Vagina (tissue), 2 donors: ENCODE data around the gene LHX2. TPM values are rescaled to one million over a fixed set of nuclear protein-coding genes. Genes with fewer than 3 reads are reported as not detected.

Experiments used
- DNase-seq, 2 donors: peaks; one replicate each; pipeline ENCODE4 v3.0.0-alpha.2; 2017; ENCODE audit errors: extremely low spot score in 2 of 2
- H3K27ac ChIP-seq: fragments of 200-600 bp; sonication (generic); one replicate; pipeline ENCODE4 v1.5.1; 2019
- H3K27me3 ChIP-seq: fragments of 200-600 bp; sonication (generic); one replicate; pipeline ENCODE4 v1.5.1; 2019
- H3K36me3 ChIP-seq, 2 donors: fragments of 200-600 bp; sonication (generic); one replicate each; pipeline ENCODE4 v1.5.1; 2017 to 2019
- H3K4me1 ChIP-seq: fragments of 200-600 bp; sonication (generic); one replicate; pipeline ENCODE4 v1.5.1; 2019
- H3K4me3 ChIP-seq, 2 donors: fragments of 200-600 bp; sonication (generic); 1 replicate in 1 of 2; 2 replicates in 1 of 2; pipeline ENCODE4 v1.5.1; 2016 to 2019
- H3K9me3 ChIP-seq: fragments of 200-600 bp; sonication (generic); one replicate; pipeline ENCODE4 v1.5.1; 2019
- POLR2A ChIP-seq, 2 donors: fragments of 450-650 bp; IDR thresholded peaks; one replicate each; pipeline ENCODE4 v1.6.1; 2017; ENCODE audit warnings: antibody characterized with exemption in 2 of 2, mild to moderate bottlenecking in 2 of 2, moderate library complexity in 2 of 2
- POLR2AphosphoS5 ChIP-seq, 2 donors: sonication (generic); formaldehyde crosslinking; IDR thresholded peaks; one replicate each; pipeline ENCODE4 v1.9.0; 2017; ENCODE audit warnings: antibody characterized with exemption in 2 of 2, mild to moderate bottlenecking in 2 of 2, low read depth in 1 of 2; ENCODE audit not compliant: insufficient read depth in 1 of 2
- intact Hi-C: fragments of 100-400 bp; cut with DNase I; formaldehyde crosslinking; loops from one replicate; pipeline ENCODE4 v1.15.1; 2023
- total RNA-seq: library from RNA; depleted of rRNA; stranded (reverse); fragments of >200 nt; gene quantifications from one replicate; pipeline ENCODE4 v1.2.3, GENCODE V29; 2016
- TF ChIP-seq, protein P1 (sequence below), 3 experiments: fragments of 450-650 bp in 2 of 3; fragments of 200-600 bp in 1 of 3; sonication (generic) in 1 of 3; IDR thresholded peaks; one replicate each; pipeline ENCODE4 v1.5.1; 2017 to 2019; ENCODE audit warnings: antibody characterized with exemption in 3 of 3, mild to moderate bottlenecking in 2 of 3, moderate library complexity in 2 of 3

Gene LHX2
- total RNA-seq, result not detected

GRCh38 chr9:124011460-124012301, at the start of gene LHX2:
LHX2 (plus strand) TSS chr9:124011768; CDS start chr9:124012349, 581 bp downstream.
- Histone ChIP-seq H3K27me3 (peaks cover 37% of the 10 kb centered on the region), H3K27ac (no peak within 1 kb of the TSS), H3K36me3 (no peaks in the 10 kb centered on the region), H3K9me3 (no peaks in the 10 kb centered on the region), H3K4me3 (peak within 1 kb of the TSS; percentile 9 to 37), H3K4me1 (peaks cover 55% of the 10 kb centered on the region)
- intact Hi-C loops, result no loop called here
- TF ChIP-seq, protein P1, sequence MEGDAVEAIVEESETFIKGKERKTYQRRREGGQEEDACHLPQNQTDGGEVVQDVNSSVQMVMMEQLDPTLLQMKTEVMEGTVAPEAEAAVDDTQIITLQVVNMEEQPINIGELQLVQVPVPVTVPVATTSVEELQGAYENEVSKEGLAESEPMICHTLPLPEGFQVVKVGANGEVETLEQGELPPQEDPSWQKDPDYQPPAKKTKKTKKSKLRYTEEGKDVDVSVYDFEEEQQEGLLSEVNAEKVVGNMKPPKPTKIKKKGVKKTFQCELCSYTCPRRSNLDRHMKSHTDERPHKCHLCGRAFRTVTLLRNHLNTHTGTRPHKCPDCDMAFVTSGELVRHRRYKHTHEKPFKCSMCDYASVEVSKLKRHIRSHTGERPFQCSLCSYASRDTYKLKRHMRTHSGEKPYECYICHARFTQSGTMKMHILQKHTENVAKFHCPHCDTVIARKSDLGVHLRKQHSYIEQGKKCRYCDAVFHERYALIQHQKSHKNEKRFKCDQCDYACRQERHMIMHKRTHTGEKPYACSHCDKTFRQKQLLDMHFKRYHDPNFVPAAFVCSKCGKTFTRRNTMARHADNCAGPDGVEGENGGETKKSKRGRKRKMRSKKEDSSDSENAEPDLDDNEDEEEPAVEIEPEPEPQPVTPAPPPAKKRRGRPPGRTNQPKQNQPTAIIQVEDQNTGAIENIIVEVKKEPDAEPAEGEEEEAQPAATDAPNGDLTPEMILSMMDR (IDR thresholded peaks at IDR 0.05), result no peak
- TF ChIP-seq POLR2AphosphoS5 (IDR thresholded peaks at IDR 0.05; ENCODE audit: insufficient read depth in 1 of 2, low read depth in 1 of 2) (no peak), POLR2A (IDR thresholded peaks at IDR 0.05) (no peak)
- DNase-seq, result no peak

DNA sequence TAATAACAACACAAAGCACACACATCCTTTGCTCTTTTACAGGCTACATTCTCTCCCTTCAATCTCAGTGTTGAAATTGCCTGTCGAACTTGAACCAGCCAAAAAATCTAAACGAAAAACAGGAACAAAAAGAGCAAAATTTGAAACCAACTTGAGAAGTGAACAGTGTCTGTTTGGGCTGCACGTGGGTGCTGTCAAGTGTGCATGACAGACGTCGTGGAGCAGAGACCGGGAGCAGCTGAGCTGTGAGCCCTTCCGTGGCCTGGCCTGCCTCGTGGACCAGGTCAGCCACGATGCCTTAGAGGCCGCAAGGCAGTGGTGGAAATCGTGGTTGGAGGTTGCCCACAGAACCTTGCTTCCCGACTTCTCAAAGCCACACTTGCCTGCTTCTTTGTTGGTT, 46.8 kb upstream of the LHX2 start:
- DNase-seq, result no peak
- Histone ChIP-seq H3K36me3 (no peaks in the 10 kb centered on the region), H3K4me3 (no peak overlapping the region), H3K27me3 (no peaks in the 10 kb centered on the region), H3K4me1 (no peaks in the 10 kb centered on the region), H3K9me3 (no peaks in the 10 kb centered on the region), H3K27ac (no peak overlapping the region)
- TF ChIP-seq POLR2AphosphoS5 (IDR thresholded peaks at IDR 0.05; ENCODE audit: insufficient read depth in 1 of 2, low read depth in 1 of 2) (no peak), POLR2A (IDR thresholded peaks at IDR 0.05) (no peak)
- TF ChIP-seq, protein P1 (IDR thresholded peaks at IDR 0.05), result no peak
- intact Hi-C loops, result no loop called here

DNA sequence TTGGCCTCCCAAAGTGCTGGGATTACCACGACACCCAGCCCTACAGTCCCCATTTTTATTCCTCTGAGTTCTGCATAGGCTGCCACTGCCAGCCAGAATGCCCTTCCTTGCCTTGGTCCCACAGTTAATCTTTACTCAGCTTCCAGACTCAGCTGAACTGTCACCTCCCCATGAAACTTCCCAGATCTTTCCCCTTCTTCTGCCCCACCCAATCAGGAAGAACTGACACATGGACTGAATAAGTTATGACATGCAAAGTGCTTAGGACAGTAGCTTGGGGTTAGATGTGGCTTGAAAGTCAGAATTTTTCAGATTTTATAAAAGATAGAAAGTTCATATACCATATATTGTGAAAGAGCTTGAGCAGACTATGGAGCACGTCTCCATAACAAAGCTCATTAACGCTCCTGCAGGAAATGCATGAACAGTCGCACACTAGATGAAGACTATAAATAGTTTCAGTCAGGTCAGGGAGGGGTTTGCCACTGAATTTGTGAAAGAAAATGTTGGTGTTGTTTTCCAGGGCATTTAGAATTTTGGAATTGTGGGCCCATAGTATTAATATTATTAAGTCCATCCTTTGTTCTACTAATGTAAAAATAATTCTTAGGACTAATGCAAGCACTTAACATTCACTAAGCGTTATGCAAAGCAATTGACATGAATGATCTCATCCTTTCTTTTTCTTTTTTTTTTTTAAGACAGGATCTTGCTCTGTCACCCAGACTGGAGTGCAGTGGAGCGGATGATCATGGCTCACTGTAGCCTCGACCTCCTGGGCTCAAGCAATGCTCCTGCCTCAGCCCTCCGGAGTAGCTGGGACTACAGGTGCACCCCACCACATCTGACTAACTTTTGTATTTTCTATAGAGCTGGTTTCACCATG, 45.5 kb upstream of the LHX2 start:
- H3K27me3 ChIP-seq, result no peaks in the 10 kb centered on the region
- DNase-seq, result no peak
- intact Hi-C loops, result no loop called here
- no peaks in the 10 kb centered on the region for H3K36me3 ChIP-seq
- no peak overlapping the region for H3K27ac ChIP-seq
- TF ChIP-seq POLR2AphosphoS5 (IDR thresholded peaks at IDR 0.05; ENCODE audit: insufficient read depth in 1 of 2, low read depth in 1 of 2) (no peak), POLR2A (IDR thresholded peaks at IDR 0.05) (no peak)
- TF ChIP-seq, protein P1 (IDR thresholded peaks at IDR 0.05), result no peak
- H3K4me3 ChIP-seq, result no peak overlapping the region
- no peaks in the 10 kb centered on the region for H3K4me1 ChIP-seq
- no peaks in the 10 kb centered on the region for H3K9me3 ChIP-seq

- no peaks in the 10 kb centered on the region for H3K4me1 ChIP-seq
- H3K9me3 ChIP-seq, result no peaks in the 10 kb centered on the region
- no peak overlapping the region for H3K4me3 ChIP-seq
- no peaks in the 10 kb centered on the region for H3K27me3 ChIP-seq
- H3K27ac ChIP-seq, result no peak overlapping the region
- no peaks in the 10 kb centered on the region for H3K36me3 ChIP-seq
- intact Hi-C loops, result no loop called here
- TF ChIP-seq POLR2AphosphoS5 (IDR thresholded peaks at IDR 0.05; ENCODE audit: insufficient read depth in 1 of 2, low read depth in 1 of 2) (no peak), POLR2A (IDR thresholded peaks at IDR 0.05) (no peak)
- TF ChIP-seq, protein P1 (IDR thresholded peaks at IDR 0.05), result no peak
- no peak for DNase-seq
Observed at GRCh38 chr9:123967323-123967722, 44.2 kb upstream of the LHX2 start.
